ENCODE data around the gene TBCEL. TPM values are rescaled to one million over a fixed set of nuclear protein-coding genes. Genes with fewer than 3 reads are reported as not detected.

Gene TBCEL
- total RNA-seq, 4 donors from 2014 or later, result 8.5 to 37.1 (median 11.3) TPM

DNA sequence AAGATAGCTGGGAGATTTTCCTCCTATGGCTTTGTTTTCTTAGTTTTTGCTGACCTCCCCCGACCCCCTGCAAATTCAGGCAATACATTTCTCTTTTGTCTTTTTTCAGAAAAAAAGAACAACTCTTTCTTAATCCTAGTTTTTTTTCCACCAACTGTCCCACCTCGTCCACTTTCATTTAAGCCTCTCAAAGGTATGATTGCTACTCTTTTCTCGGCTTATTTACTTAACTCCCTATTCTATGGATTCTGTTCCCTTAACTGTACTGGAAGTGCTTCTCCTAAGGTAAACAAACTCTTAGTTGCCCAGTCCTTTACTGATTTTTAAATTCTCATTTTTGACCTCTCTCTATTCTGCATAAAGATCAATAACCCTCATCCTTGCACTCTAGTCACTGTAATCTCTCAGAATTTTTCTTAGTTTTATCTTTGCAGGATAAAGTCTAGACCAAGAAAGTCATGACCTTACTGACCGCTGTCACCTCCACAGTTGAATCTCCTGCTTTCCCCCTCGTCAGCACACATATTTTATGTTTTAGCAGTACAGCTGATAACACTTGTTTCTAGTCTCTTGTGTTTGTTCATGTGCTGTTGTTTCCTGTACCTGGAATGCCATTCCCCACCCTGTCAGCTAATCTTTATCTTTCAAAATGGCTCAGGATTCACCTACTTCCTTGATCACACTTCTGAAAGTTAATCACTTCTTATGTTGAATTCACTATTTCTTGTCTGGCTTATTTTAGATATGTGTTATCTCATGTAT is 14.9 kb downstream of the TBCEL start:
- no peak for DNase-seq
- no peak overlapping the region for H3K27ac ChIP-seq
- no peaks in the 10 kb centered on the region for H3K4me1 ChIP-seq

DNA sequence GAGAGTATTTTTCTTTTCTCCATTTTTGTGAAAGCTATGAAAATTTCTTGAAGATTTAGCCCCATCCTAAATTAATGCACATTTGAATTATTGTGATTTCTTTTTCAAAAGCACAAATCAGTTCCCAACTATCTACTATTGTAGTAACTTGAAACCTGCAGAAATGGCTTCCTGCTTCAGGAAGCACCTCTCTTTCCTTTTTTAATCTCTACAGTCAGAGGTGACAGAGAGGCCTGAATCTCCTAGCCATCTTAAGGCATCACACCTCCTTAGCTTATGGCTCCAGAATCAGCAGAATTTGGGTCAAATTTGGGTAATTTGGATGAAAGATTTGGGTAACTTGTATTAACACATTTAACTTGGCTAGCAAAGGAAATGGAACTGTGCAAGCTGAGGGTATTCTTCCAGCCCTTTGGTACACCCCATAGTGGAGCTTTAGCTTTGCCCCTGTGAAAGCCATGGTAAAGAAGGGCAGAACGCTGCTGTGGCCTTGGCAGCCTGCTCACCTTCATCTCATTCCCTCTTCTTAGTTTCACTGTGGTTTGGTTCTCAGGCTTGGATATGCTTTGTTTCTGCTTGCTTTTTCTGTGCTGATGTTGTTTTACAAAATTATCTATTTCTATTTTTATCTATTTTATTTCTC is 16.2 kb downstream of the TBCEL start:
- Histone ChIP-seq H3K9me3 (no peaks in the 10 kb centered on the region), H3K27ac (no peak overlapping the region), H3K36me3 (no peaks in the 10 kb centered on the region), H3K4me1 (no peaks in the 10 kb centered on the region), H3K27me3 (no peaks in the 10 kb centered on the region), H3K4me3 (no peak overlapping the region)
- DNase-seq, result no peak
- no peak for TF ChIP-seq POLR2A (IDR thresholded peaks at IDR 0.05)
- TF ChIP-seq, protein P1, sequence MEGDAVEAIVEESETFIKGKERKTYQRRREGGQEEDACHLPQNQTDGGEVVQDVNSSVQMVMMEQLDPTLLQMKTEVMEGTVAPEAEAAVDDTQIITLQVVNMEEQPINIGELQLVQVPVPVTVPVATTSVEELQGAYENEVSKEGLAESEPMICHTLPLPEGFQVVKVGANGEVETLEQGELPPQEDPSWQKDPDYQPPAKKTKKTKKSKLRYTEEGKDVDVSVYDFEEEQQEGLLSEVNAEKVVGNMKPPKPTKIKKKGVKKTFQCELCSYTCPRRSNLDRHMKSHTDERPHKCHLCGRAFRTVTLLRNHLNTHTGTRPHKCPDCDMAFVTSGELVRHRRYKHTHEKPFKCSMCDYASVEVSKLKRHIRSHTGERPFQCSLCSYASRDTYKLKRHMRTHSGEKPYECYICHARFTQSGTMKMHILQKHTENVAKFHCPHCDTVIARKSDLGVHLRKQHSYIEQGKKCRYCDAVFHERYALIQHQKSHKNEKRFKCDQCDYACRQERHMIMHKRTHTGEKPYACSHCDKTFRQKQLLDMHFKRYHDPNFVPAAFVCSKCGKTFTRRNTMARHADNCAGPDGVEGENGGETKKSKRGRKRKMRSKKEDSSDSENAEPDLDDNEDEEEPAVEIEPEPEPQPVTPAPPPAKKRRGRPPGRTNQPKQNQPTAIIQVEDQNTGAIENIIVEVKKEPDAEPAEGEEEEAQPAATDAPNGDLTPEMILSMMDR (IDR thresholded peaks at IDR 0.05), result no peak

More for the DNA sequence above, 14.9 kb downstream of the TBCEL start:
- no peak for TF ChIP-seq POLR2A (IDR thresholded peaks at IDR 0.05)
- TF ChIP-seq, protein P1 (IDR thresholded peaks at IDR 0.05), result no peak
- Histone ChIP-seq H3K9me3 (no peaks in the 10 kb centered on the region), H3K4me3 (no peak overlapping the region), H3K27me3 (no peaks in the 10 kb centered on the region), H3K36me3 (no peaks in the 10 kb centered on the region)

DNA sequence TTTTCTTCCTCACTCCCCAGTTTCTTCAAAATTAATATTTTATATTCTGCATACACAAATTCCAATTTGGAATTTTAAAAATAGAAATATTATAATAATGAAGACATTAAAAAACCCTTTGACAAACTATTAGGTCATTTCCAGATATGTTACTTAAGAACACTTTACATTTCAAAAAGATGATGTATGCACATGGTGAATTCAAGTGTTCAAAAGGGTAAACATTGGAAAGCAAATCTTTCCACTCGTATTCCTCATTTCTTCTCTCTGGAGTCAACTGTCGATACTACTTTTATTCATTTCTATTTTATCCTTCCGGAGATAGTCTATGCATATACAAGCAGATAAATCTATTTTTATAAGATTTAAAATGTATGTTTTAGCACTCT is 16.7 kb downstream of the TBCEL start:
- H3K27ac ChIP-seq, result no peak overlapping the region
- H3K36me3 ChIP-seq, result no peaks in the 10 kb centered on the region
- H3K9me3 ChIP-seq, result no peaks in the 10 kb centered on the region
- no peaks in the 10 kb centered on the region for H3K4me1 ChIP-seq
- H3K27me3 ChIP-seq, result no peaks in the 10 kb centered on the region
- no peak for TF ChIP-seq POLR2A (IDR thresholded peaks at IDR 0.05)
- TF ChIP-seq, protein P1 (IDR thresholded peaks at IDR 0.05), result no peak
- H3K4me3 ChIP-seq, result no peak overlapping the region
- DNase-seq, result no peak

DNA sequence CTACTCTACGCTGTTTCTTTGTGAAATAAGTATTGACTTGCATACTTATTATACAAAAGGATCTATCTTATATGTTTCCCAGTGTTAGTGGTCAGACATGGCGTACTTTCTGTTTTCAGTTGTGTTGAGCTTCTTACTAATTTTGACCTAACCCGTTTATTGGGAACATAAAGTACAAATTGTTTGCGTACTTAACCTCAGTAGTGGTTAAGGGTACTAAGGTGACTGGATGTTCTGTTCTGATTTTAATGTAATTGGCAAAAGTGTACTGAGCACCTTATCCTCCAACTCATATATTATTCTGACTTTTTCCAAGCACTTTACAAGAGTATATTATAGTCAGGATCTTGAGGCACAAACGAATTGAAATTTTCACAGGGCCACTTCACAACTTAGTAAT is 17.2 kb downstream of the TBCEL start:
- no peaks in the 10 kb centered on the region for H3K4me1 ChIP-seq
- H3K27ac ChIP-seq, result no peak overlapping the region
- H3K36me3 ChIP-seq, result peaks cover 0 to 2% (median 0%) of the 10 kb centered on the region in 3 donors
- no peak for DNase-seq
- no peak for TF ChIP-seq POLR2A (IDR thresholded peaks at IDR 0.05)
- TF ChIP-seq, protein P1 (IDR thresholded peaks at IDR 0.05), result no peak
- no peak overlapping the region for H3K4me3 ChIP-seq
- H3K9me3 ChIP-seq, result no peaks in the 10 kb centered on the region
- H3K27me3 ChIP-seq, result no peaks in the 10 kb centered on the region

DNA sequence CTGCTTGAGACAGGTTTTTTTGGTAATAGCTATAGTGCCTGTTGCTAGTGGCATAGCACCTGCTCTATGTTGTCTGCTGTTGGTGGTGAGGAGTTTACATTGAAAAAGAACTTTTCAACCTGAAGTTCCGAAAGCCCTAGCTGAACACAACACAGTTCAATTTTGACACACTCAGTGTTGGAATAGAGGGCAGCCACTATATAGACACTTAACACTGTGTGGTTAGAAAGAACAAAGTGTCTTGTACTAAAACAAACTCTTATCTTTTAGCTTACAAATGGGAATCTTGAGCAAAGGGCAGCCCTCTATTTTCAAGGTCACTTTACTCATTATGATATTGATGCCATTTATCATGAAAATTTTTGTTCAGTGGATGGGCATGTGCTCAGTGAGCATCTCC is 18.4 kb downstream of the TBCEL start:
- no peak for TF ChIP-seq POLR2A (IDR thresholded peaks at IDR 0.05)
- TF ChIP-seq, protein P1 (IDR thresholded peaks at IDR 0.05), result no peak
- Histone ChIP-seq H3K27me3 (no peaks in the 10 kb centered on the region), H3K9me3 (no peaks in the 10 kb centered on the region), H3K27ac (no peak overlapping the region), H3K4me1 (no peaks in the 10 kb centered on the region), H3K36me3 (peaks cover 0 to 9% (median 0%) of the 10 kb centered on the region in 3 donors), H3K4me3 (no peak overlapping the region)
- DNase-seq, result no peak

All from Peyer's patch (tissue), 4 donors.